ENCODE results near the gene SUGP1. TPM values are rescaled to one million over a fixed set of nuclear protein-coding genes. Genes with fewer than 3 reads are reported as not detected.

The SUGP1 gene
- total and polyA plus RNA-seq, 2 of the 13 experiments (the other 11 are each of a cell fraction or from before 2014, with no cell fraction given), result 21.6 to 25.9 TPM

- TF ChIP-seq ZNF343 (CRISPR knock-in tag; IDR thresholded peaks at IDR 0.05), result 0 out of 2 replicates have a peak, but pooled peaks have one; percentile 35
- TF ChIP-seq MNT (IDR thresholded peaks at IDR 0.05), result peak; percentile 68
- peak; percentile 36; the same call in 1 of the 2 replicates for TF ChIP-seq ZSCAN31 (CRISPR knock-in tag; IDR thresholded peaks at IDR 0.05; ENCODE audit: low read depth)
- TF ChIP-seq GRHL1 (CRISPR knock-in tag; conservative IDR thresholded peaks at IDR 0.05), result no peak
- TF ChIP-seq ZNF275 (CRISPR knock-in tag; IDR thresholded peaks at IDR 0.05; ENCODE audit: borderline replicate concordance), result no peak
- no peak for TF ChIP-seq FOXJ3 (CRISPR knock-in tag; IDR thresholded peaks at IDR 0.05; ENCODE audit: borderline replicate concordance)
- TF ChIP-seq FOXK2 (IDR thresholded peaks at IDR 0.05), result no peak
- TF ChIP-seq RERE (CRISPR knock-in tag; IDR thresholded peaks at IDR 0.05; ENCODE audit: low read depth), result no peak
- TF ChIP-seq ZNF30 (CRISPR knock-in tag; IDR thresholded peaks at IDR 0.05), result no peak
- TF ChIP-seq ZNF629 (CRISPR knock-in tag; conservative IDR thresholded peaks at IDR 0.05), result no peak
- TF ChIP-seq SAP130 (CRISPR knock-in tag; IDR thresholded peaks at IDR 0.05; ENCODE audit: low read depth), result peak; percentile 79
- no peak for TF ChIP-seq DRAP1 (CRISPR knock-in tag; IDR thresholded peaks at IDR 0.05)
- peak; percentile 86 for TF ChIP-seq CTCF (CRISPR knock-in tag; IDR thresholded peaks at IDR 0.05)
- TF ChIP-seq E2F1 (CRISPR knock-in tag; IDR thresholded peaks at IDR 0.05), result no peak
Observed at GRCh38 chr19:19361075-19361594, 40.8 kb upstream of the SUGP1 start (continued).
